Endothelial cell (in vitro differentiated cells): Measurements from ENCODE around the gene FAM89B. TPM values are rescaled to one million over a fixed set of nuclear protein-coding genes. Genes with fewer than 3 reads are reported as not detected.

Experiments
- DNase-seq: peaks from one replicate; pipeline ENCODE4 v3.0.0; 2021; ENCODE audit warnings: low spot score
- H3K27ac Mint-ChIP-seq: one replicate; pipeline ENCODE4 v1.8.0; 2021; ENCODE audit warnings: mixed read lengths, inconsistent platforms; ENCODE audit not compliant: unreplicated experiment
- H3K27me3 Mint-ChIP-seq: one replicate; pipeline ENCODE4 v1.8.0; 2021; ENCODE audit warnings: mild to moderate bottlenecking, moderate library complexity, mixed read lengths, inconsistent platforms; ENCODE audit not compliant: unreplicated experiment
- H3K36me3 Mint-ChIP-seq: one replicate; pipeline ENCODE4 v1.8.0; 2021; ENCODE audit warnings: mild to moderate bottlenecking, low read depth, mixed read lengths, inconsistent platforms; ENCODE audit not compliant: unreplicated experiment
- H3K4me1 Mint-ChIP-seq: one replicate; pipeline ENCODE4 v1.8.0; 2021; ENCODE audit warnings: mild to moderate bottlenecking, mixed read lengths, inconsistent platforms; ENCODE audit not compliant: unreplicated experiment
- H3K4me3 Mint-ChIP-seq: one replicate; pipeline ENCODE4 v1.8.0; 2021; ENCODE audit warnings: mild to moderate bottlenecking, mixed read lengths, inconsistent platforms; ENCODE audit not compliant: unreplicated experiment
- H3K9me3 Mint-ChIP-seq: one replicate; pipeline ENCODE4 v1.8.0; 2021; ENCODE audit warnings: mixed read lengths, inconsistent platforms; ENCODE audit not compliant: unreplicated experiment
- total RNA-seq: library from RNA; stranded (reverse); fragmentation: NEBNext Ultra II Directional; extraction: Animal tissue kit (Norgen Biotek cat#: 25700); gene quantifications from one replicate; pipeline ENCODE4 v1.2.1, GENCODE V29; 2021; ENCODE audit not compliant: unreplicated experiment
- TF ChIP-seq, protein P1 (sequence below): fragments of 200-600 bp; sonication (generic); IDR thresholded peaks from one replicate; pipeline ENCODE4 v1.5.0; 2021; ENCODE audit warnings: antibody characterized with exemption; ENCODE audit not compliant: unreplicated experiment

Gene FAM89B
- total RNA-seq, 1 donor from 2014 or later, result 44.7 TPM

DNA sequence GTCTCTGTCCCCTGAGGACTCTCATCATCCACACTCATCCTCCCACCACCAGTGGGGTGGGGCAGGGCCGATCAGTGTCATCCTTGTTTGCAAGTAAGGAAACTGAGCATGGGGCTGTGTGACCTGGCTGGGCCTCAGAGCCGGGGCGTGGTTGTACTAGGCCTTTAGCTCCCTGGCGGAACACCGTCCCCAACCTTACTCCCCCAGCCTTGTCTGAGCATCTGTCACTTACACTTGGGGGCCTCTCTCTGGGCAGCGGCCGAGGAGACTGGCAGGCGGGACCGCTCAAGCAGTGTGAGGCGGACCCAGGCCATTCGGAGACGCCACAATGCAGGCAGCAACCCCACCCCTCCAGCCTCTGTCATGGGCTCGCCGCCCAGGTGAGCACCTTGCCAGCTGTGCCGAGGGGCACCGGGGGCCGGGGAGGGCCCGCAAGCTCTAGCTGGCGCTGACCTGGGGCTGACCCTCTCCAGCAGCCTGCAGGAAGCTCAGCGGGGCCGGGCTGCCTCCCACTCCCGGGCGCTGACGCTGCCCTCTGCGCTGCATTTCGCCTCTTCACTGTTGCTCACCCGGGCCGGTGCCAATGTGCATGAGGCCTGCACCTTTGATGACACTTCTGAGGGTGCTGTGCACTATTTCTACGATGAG is 47.1 kb downstream of the FAM89B start:
- TF ChIP-seq, protein P1, sequence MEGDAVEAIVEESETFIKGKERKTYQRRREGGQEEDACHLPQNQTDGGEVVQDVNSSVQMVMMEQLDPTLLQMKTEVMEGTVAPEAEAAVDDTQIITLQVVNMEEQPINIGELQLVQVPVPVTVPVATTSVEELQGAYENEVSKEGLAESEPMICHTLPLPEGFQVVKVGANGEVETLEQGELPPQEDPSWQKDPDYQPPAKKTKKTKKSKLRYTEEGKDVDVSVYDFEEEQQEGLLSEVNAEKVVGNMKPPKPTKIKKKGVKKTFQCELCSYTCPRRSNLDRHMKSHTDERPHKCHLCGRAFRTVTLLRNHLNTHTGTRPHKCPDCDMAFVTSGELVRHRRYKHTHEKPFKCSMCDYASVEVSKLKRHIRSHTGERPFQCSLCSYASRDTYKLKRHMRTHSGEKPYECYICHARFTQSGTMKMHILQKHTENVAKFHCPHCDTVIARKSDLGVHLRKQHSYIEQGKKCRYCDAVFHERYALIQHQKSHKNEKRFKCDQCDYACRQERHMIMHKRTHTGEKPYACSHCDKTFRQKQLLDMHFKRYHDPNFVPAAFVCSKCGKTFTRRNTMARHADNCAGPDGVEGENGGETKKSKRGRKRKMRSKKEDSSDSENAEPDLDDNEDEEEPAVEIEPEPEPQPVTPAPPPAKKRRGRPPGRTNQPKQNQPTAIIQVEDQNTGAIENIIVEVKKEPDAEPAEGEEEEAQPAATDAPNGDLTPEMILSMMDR, result no peak
- peaks cover 29% of the 10 kb centered on the region for H3K36me3 Mint-ChIP-seq
- H3K4me3 Mint-ChIP-seq, result peak overlapping the region; percentile 73
- no peak overlapping the region for H3K27ac Mint-ChIP-seq
- peaks cover 8% of the 10 kb centered on the region for H3K4me1 Mint-ChIP-seq
- H3K27me3 Mint-ChIP-seq, result peaks cover 28% of the 10 kb centered on the region
- H3K9me3 Mint-ChIP-seq, result no peaks in the 10 kb centered on the region
- DNase-seq, result no peak

DNA sequence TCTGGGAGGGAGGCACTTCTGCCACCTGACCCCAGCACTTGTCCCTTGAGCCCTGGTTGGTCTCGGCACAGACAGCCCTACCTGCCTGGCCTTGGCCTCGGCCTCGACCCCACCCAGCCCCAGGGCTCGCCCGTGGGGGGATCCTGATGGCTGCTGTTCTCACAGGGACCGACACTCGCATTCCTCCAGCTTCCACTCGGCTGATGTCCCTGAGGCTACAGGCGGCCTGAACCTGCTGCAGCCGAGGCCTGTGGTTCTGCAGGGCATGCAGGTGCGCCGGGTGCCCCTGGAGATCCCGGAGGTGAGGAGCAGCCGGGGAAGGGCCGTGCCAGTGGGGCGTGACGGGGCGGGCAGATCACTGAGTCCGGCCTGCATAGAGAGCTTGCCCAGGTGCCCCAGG is 48.3 kb downstream of the FAM89B start:
- H3K4me3 Mint-ChIP-seq, result no peak overlapping the region
- peaks cover 8% of the 10 kb centered on the region for H3K4me1 Mint-ChIP-seq
- no peaks in the 10 kb centered on the region for H3K9me3 Mint-ChIP-seq
- H3K27ac Mint-ChIP-seq, result no peak overlapping the region
- no peak for DNase-seq
- H3K27me3 Mint-ChIP-seq, result peaks cover 17% of the 10 kb centered on the region
- TF ChIP-seq, protein P1, result no peak
- H3K36me3 Mint-ChIP-seq, result peaks cover 29% of the 10 kb centered on the region

DNA sequence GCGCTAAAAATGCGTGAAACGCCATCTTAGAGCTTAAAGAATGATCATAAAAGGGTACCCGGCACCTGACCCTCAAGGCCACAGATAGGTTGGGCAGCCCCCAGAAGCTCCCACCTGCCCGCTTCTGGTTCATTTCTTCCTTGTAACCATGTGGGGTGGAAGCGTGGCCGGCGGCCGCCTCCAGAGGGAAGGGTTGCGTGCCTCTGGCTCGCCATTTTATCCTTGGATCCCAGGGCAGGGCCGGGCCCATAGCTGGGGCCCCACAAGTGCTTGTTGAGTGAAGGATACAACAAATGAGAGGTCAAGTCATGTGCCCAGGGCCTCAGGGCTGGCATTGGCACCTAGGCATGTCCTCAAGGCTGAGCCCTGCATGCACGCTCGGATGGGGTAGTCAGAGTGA is 49.1 kb downstream of the FAM89B start:
- Mint-ChIP-seq H3K36me3 (peaks cover 31% of the 10 kb centered on the region), H3K4me1 (peaks cover 6% of the 10 kb centered on the region), H3K27ac (peak overlapping the region; percentile 37), H3K27me3 (peaks cover 16% of the 10 kb centered on the region), H3K9me3 (no peaks in the 10 kb centered on the region), H3K4me3 (peak overlapping the region; percentile 60)
- no peak for DNase-seq
- TF ChIP-seq, protein P1, result no peak

DNA sequence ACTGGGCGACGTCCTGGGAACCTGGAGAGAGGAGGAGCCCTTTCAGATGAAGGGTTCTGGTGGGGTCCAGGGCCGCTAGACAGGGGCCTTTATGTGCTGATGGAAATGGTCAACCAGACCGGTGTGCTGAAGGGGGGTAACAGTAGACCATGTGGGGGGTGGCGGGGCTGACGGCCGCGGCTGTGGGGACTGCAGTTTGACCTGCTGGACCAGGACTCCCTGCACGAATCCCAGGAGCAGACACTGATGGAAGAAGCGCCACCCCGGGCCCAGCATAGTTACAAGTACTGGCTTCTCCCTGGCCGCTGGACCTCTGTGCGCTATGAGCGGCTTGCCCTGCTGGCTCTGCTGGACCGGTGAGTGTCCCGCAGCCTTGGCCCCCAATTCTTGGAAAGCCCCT is 49.7 kb downstream of the FAM89B start:
- Mint-ChIP-seq H3K4me1 (peaks cover under 1% of the 10 kb centered on the region), H3K27me3 (peaks cover 13% of the 10 kb centered on the region), H3K4me3 (peak overlapping the region; percentile 60), H3K9me3 (no peaks in the 10 kb centered on the region), H3K36me3 (peaks cover 31% of the 10 kb centered on the region), H3K27ac (no peak overlapping the region)
- DNase-seq, result no peak
- TF ChIP-seq, protein P1, result no peak

DNA sequence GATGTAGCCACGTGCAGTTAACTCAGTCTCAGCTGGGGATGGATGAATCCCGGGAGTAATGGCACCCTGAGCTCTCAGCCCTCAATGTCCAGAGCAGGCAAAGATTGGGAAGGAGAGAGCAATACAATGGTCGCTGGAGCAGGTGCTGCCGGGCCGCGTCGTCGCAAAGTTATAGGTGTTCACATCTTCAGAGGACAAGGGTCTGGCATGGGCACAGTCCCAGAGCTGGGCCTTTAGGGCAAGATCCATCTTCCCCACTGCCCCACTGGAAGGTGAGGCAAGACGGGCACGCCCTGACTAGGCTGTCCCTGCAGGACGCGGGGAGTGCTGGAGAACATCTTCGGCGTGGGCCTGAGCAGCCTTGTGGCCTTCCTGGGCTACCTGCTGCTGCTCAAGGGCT is 50.8 kb downstream of the FAM89B start:
- DNase-seq, result no peak
- Mint-ChIP-seq H3K27ac (no peak overlapping the region), H3K4me3 (no peak overlapping the region), H3K9me3 (no peaks in the 10 kb centered on the region), H3K4me1 (no peaks in the 10 kb centered on the region), H3K27me3 (peaks cover 12% of the 10 kb centered on the region), H3K36me3 (peaks cover 32% of the 10 kb centered on the region)
- TF ChIP-seq, protein P1, result no peak
